ENCODE data around the gene EML4.

DNA sequence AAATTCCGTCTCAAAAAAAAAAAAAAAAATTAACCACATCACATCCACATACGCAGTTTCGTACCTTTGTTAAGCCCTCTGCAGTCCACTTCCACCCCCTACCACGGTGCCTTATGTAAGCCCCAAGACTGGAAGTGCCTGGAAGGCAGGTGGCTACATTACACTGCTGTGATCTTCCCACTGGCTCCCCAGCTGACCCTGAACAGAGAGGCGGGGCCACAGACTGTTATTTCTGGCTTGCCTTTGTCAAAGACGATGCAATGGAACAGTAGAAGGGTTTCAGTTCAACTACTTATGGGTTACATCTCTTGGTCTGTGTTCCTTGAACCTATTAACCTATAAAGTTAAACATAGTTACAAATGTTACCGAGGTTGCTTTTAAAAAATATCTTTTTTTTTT is 207.6 kb downstream of the EML4 start:
- TF ChIP-seq, protein P1, sequence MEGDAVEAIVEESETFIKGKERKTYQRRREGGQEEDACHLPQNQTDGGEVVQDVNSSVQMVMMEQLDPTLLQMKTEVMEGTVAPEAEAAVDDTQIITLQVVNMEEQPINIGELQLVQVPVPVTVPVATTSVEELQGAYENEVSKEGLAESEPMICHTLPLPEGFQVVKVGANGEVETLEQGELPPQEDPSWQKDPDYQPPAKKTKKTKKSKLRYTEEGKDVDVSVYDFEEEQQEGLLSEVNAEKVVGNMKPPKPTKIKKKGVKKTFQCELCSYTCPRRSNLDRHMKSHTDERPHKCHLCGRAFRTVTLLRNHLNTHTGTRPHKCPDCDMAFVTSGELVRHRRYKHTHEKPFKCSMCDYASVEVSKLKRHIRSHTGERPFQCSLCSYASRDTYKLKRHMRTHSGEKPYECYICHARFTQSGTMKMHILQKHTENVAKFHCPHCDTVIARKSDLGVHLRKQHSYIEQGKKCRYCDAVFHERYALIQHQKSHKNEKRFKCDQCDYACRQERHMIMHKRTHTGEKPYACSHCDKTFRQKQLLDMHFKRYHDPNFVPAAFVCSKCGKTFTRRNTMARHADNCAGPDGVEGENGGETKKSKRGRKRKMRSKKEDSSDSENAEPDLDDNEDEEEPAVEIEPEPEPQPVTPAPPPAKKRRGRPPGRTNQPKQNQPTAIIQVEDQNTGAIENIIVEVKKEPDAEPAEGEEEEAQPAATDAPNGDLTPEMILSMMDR (IDR thresholded peaks at IDR 0.05) = no peak
- no peak for TF ChIP-seq POLR2A (IDR thresholded peaks at IDR 0.05)

Data from tibial nerve (tissue), 3 donors.